Parietal lobe (tissue), 2 donors: Measurements from ENCODE around the gene GOLGA6L22. TPM values are rescaled to one million over a fixed set of nuclear protein-coding genes. Genes with fewer than 3 reads are reported as not detected.

Source experiments
- small RNA-seq: library from RNA; depleted of rRNA; stranded (forward); fragments of <200 nt; gene quantifications from one replicate; pipeline ENCODE3, GENCODE V24; 2014; ENCODE audit warnings: low replicate concordance
- total RNA-seq: library from RNA; depleted of rRNA; stranded (reverse); fragments of >200 nt; gene quantifications from one replicate; pipeline ENCODE4 v1.2.3, GENCODE V29; 2014

Gene GOLGA6L22
- not detected for total RNA-seq

GRCh38 chr15:22458603-22459002 lies at the start of gene GOLGA6L22:
GOLGA6L22 (plus strand) TSS chr15:22458903; CDS start chr15:22458994, 91 bp downstream.

Small RNAs within 50 kb of the gene (small RNA-seq; reads per million reads assigned to genes)
- gene RN7SL545P, result not detected
